Measurements from ENCODE around the gene ZNHIT2. TPM values are rescaled to one million over a fixed set of nuclear protein-coding genes. Genes with fewer than 3 reads are reported as not detected.

ZNHIT2 gene
- total RNA-seq, 3 donors from 2014 or later: 5.1 to 8.3 (median 6.0) TPM

GRCh38 chr11:65084598-65085375, 32.7 kb downstream of the ZNHIT2 start:
- peaks cover 11% of the 10 kb centered on the region for H3K36me3 ChIP-seq (ENCODE audit: low read depth)
- ATAC-seq: peak; percentile 4

GRCh38 chr11:65083834-65084597, 33.5 kb downstream of the ZNHIT2 start, which contains the start of the genes CDCA5 and ZFPL1:
CDCA5 (minus strand) TSS chr11:65084040; CDS start chr11:65083978, 62 bp downstream.
ZFPL1 (plus strand) TSS chr11:65084222; CDS start chr11:65084699, 477 bp downstream.
- peak; percentile 99 for ATAC-seq
- DNase-seq: peak; percentile 96 to 97 (median 97)
- peaks cover 16% of the 10 kb centered on the region for H3K4me1 ChIP-seq (ENCODE audit: low read depth)
- H3K4me3 ChIP-seq: peak within 1 kb of the TSS; percentile 54
- H3K9me3 ChIP-seq: no peaks in the 10 kb centered on the region
- no peak for TF ChIP-seq CTCF (IDR thresholded peaks at IDR 0.05)
- intact Hi-C loops (cut with DNase I, micrococcal nuclease): no loop called here
- H3K36me3 ChIP-seq (ENCODE audit: low read depth): peaks cover 11% of the 10 kb centered on the region

More at GRCh38 chr11:65084598-65085375, 32.7 kb downstream of the ZNHIT2 start:
- no peak for TF ChIP-seq CTCF (IDR thresholded peaks at IDR 0.05)
- intact Hi-C loops (cut with DNase I, micrococcal nuclease): no loop called here
- peak overlapping the region; percentile 54 for H3K4me3 ChIP-seq
- no peaks in the 10 kb centered on the region for H3K9me3 ChIP-seq
- peaks cover 16% of the 10 kb centered on the region for H3K4me1 ChIP-seq (ENCODE audit: low read depth)
- no peak for DNase-seq

- no peak for TF ChIP-seq CTCF (IDR thresholded peaks at IDR 0.05)
- Histone ChIP-seq H3K4me1 (ENCODE audit: low read depth) (peaks cover 18% of the 10 kb centered on the region), H3K36me3 (ENCODE audit: low read depth) (peaks cover 11% of the 10 kb centered on the region), H3K4me3 (peak overlapping the region; percentile 54), H3K9me3 (no peaks in the 10 kb centered on the region)
- intact Hi-C loops (cut with DNase I, micrococcal nuclease): no loop called here
- no peak for DNase-seq
- no peak for ATAC-seq
These were observed 34.2 kb downstream of the ZNHIT2 start for GRCh38 chr11:65083134-65083833.

GRCh38 chr11:65078786-65079342, 38.6 kb downstream of the ZNHIT2 start:
- no peak for TF ChIP-seq CTCF (IDR thresholded peaks at IDR 0.05)
- no peaks in the 10 kb centered on the region for H3K36me3 ChIP-seq (ENCODE audit: low read depth)
- no peak overlapping the region for H3K4me3 ChIP-seq
- intact Hi-C loops (cut with DNase I, micrococcal nuclease): no loop called here
- H3K4me1 ChIP-seq (ENCODE audit: low read depth): peaks cover 11% of the 10 kb centered on the region
- DNase-seq: peak in 1 of 3 donors; percentile 39
- ATAC-seq: no peak
- H3K9me3 ChIP-seq: no peaks in the 10 kb centered on the region

- no peaks in the 10 kb centered on the region for H3K9me3 ChIP-seq
- peaks cover 6% of the 10 kb centered on the region for H3K4me1 ChIP-seq (ENCODE audit: low read depth)
- peak; percentile 71 for TF ChIP-seq CTCF (IDR thresholded peaks at IDR 0.05)
- peak; percentile 64 to 91 (median 86) for DNase-seq
- H3K4me3 ChIP-seq: no peak overlapping the region
- no peaks in the 10 kb centered on the region for H3K36me3 ChIP-seq (ENCODE audit: low read depth)
- intact Hi-C loops (cut with DNase I, micrococcal nuclease): no loop called here
- ATAC-seq: peak; percentile 97
These were observed 39.4 kb downstream of the ZNHIT2 start for GRCh38 chr11:65078151-65078550.

Measured in mucosa of descending colon (tissue), 3 donors.